GM03348 (cell line): ENCODE results near the gene ATP6V1A.
A peak's percentile ranks its signal among the peaks of the same experiment; 100 is the strongest.

ENCODE experiments used
- DNase-seq: peaks from one replicate; pipeline ENCODE4 v3.0.0; 2012; ENCODE audit warnings: low spot score

ATP6V1A gene

DNA sequence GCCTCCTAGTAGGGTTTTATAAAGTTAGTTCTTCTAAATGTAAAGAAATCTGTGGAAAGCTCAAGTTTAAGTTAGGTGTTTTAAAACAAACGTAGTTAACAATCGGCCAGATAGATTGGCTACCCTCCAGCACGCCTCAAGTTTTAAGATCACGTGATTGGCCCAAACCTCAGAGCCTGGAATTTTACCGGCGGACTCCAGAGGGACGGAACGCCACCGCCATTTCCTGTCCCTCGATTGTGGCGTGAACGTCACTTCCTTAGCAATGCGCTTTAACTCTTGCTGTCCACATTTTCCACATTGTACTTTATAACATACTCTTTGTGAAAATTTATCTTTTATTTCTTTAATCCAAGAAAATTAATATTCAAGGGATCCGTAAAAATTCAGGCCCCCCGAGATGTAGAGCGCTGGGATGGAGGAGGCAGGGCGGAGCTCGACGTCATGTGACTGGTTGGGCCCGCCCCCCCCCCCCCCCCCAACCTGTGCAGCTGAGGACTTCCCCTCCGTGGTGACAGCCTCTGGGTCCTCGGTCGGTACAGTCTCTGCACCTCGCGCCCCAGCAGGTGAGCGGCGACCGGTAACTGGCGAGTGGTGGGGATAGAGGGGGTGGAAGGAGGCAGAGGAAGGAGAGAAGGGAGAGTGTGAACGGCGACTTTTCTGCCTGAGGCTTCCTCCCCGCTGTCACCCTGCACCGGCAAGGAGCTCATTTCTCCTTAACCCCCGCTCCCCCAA lies at the start of gene ATP6V1A:
Gene ATP6V1A (plus strand): TSS at position 488 of the 735 bp plus-strand sequence. CDS start 31,719 bp downstream, outside the sequence.
- DNase-seq = peak; percentile 90

- DNase-seq = no peak
Measured at GRCh38 chr3:113697500-113698090, 49.2 kb upstream of the ATP6V1A start.

GRCh38 chr3:113698213-113698742 lies 48.6 kb upstream of the ATP6V1A start:
- DNase-seq = no peak

DNA sequence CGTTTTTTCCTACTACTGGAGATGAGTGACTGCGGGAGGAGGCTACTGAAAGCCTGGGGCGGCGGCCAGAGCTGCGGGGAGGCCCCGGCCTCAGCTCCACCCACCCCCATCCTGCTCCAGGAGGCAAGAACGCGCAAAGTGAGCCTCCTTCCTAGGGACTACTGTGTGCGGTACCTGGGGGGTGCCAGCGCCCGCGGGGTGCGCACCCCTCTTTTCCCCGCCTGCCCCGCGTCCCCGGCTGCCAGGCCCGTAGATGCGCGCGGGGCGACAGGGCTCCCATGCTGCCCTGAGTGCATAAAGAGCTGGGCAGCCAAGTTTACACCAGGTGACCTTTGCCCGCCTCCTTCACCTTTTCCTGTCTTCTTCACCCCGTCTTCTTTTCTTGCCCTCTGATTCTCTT lies 47.9 kb upstream of the ATP6V1A start:
- DNase-seq = peak; percentile 42

GRCh38 chr3:113707835-113708234 lies 39.0 kb upstream of the ATP6V1A start:
- DNase-seq = no peak

GRCh38 chr3:113712129-113712528 lies 34.7 kb upstream of the ATP6V1A start:
- no peak for DNase-seq

DNA sequence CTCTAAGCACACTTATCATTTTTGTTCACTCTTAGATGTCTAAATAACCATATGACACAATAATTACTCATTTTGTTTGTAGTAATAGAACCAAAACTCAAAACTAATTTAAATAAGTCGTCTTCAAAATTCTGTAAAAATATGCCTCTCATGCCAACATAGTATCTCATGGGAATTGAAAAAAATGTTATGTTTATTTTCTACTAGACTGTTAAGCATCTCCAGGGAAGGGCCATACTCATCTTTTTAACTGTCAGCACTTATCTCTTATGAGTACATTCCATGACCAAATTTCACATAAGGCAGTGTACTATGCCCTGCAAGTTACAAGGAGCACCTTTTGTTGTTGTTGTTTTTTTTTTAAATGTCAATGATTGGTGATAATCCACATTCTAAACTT lies 32.1 kb upstream of the ATP6V1A start:
- DNase-seq = no peak

- no peak for DNase-seq
Measured at GRCh38 chr3:113717308-113717707, 29.5 kb upstream of the ATP6V1A start.

GRCh38 chr3:113717818-113718217 lies 29.0 kb upstream of the ATP6V1A start:
- DNase-seq = no peak

GRCh38 chr3:113719294-113719693 lies 27.5 kb upstream of the ATP6V1A start:
- no peak for DNase-seq

DNA sequence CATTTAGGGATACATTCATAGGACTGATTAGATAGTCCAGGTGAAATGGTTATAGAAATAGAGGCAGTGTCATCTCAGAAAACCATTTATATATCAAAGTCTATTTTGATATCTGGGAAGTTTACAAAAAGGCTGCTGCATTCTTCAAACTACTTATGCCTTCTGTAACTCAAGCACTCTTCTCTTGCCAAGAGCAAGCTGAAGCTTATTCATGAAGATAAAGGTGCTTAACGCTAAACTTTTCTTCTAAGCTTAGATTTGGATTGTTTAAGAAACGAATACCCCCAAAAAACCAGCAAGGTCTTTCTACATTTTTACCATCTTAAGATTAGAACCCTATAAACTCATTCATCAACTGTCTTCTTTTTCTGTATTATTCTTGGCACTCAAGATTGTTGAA lies 27.1 kb upstream of the ATP6V1A start:
- DNase-seq = no peak

DNA sequence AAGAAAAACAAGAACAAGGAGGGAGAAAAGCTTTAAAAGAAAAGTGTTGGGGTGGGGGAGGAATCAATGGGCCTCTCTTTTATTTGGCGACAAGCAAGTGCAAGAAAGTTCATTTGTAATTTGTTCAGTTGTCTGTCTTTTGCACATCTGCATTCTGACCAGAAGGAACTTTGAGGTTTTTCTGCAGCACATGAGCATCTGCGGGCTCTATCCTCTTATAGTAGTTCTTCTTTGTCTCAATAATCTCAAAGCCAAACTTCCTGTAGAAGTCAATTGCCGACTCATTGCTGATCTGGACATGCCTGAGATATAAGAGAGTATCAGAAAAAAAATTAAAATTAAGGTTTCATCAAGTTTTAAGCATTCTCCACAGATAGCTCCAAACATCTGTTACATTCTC lies 25.2 kb upstream of the ATP6V1A start:
- DNase-seq = no peak

DNA sequence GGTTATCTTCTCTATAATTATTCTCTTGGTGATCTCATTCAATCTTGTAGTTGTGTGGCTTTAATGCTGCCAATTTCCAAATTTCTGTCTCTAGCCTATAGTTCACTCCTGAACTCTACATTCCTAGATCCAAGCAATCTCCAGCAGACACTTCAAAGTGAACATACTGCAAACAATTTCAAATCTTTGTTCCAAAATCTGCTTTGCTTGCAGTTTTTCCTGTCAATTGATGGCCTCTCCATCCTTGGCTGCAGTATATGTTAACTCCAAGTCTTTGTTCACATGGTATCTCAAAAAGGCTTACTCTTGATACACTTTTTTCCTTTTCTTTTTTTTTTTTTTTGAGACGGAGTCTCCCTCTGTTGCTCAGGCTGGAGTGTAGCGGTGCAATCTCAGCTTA lies 18.2 kb upstream of the ATP6V1A start:
- DNase-seq = no peak

DNA sequence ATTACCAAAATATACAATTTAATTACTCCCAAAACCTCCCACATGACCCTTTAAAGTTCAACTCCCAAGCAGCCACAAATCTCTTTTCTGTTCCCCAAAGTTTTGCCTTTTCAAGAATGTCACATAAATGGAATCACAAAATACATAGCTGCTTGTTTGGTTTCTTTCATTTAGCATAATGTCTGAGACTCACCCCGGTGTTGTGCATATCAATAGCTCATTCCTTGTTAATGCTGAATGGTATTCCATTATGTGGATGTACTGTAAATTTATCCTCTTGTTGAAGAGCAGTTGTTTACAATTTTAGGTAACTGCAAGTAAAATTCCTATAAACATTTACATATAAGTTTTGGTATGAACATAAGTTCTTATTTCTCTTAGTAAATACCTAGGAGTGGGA lies 16.3 kb upstream of the ATP6V1A start:
- no peak for DNase-seq

GRCh38 chr3:113731694-113732093 lies 15.1 kb upstream of the ATP6V1A start:
- DNase-seq = no peak

- DNase-seq = peak; percentile 60
Measured at GRCh38 chr3:113736548-113737089, 10.2 kb upstream of the ATP6V1A start.

GRCh38 chr3:113741086-113741485 lies 5.7 kb upstream of the ATP6V1A start:
- DNase-seq = peak; percentile 5

GRCh38 chr3:113741620-113742019 lies 5.2 kb upstream of the ATP6V1A start:
- no peak for DNase-seq

GRCh38 chr3:113743006-113743630 lies 3.7 kb upstream of the ATP6V1A start:
- no peak for DNase-seq

DNA sequence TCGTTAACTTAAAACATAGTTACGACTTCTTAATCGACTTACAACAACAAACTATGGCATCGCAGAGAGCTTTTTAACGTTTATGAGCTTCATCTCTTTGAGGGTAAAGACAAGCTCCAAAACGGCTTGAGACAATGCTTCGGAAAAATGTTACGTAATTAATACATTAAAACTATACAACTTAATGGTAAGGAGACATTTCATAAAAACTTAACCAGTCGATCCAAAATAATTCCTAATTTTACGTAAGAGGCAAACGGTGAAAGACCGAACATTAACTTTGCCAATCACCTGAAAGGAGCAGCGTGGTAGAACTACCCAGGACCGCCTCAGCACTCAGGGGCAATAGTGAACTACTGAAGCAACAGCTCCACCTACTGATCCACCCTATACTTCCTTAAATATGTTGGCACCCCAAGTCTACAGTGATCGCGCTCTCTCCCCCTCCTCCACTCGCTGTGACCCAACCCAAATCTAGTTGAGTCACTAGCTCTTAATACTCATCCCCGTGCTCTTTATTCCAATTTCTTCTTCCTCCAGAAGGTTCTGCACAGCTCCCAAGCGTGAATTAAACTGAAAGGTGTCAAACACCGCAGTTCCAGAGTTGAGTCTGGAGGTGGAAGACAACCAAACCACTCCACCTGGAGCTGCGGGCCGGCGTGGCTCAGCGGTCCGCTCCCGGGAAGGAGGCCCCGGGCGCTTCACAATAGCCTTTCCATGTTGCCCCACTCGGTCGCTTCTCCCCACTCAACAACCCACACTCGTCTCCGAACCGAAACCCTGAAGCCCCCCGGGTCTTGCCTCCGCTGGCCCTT lies 1.7 kb upstream of the ATP6V1A start:
- peak; percentile 90 for DNase-seq

- peak; percentile 96 for DNase-seq
Measured at GRCh38 chr3:113745756-113746547, 883 bp upstream of the ATP6V1A start, which contains the start of gene NAA50. TSS of gene NAA50 (minus strand) at chr3:113746249. CDS start at chr3:113745949, 300 bp downstream.
